ENCODE measurements around the gene ZSWIM5.
"Not testable (repeated sequence)": the region's sequence is repeated elsewhere in the genome, so short reads cannot be mapped to it uniquely, and the experiment has no call there.

The ZSWIM5 gene

DNA sequence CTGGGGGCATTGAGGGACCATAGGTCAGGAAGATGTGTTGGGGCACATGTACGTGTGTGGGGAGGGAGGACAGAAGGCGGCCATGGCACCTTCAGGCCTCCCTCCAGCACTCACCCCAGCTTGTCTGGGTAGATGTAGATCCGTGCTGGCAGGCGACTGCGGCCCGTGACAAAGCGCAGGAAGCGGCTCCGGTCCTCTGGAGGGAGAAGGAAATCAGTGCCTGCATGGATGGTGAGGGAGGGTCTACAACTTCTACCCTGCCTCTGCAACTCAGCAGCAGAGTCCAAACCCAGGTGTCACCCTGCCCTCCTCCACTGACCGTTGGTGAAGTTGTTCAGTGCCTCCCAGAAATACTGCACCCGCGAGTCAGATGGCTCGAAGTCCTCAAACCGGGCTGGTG is 202.7 kb downstream of the ZSWIM5 start:
- no peak for DNase-seq (ENCODE audit: low spot score)

DNA sequence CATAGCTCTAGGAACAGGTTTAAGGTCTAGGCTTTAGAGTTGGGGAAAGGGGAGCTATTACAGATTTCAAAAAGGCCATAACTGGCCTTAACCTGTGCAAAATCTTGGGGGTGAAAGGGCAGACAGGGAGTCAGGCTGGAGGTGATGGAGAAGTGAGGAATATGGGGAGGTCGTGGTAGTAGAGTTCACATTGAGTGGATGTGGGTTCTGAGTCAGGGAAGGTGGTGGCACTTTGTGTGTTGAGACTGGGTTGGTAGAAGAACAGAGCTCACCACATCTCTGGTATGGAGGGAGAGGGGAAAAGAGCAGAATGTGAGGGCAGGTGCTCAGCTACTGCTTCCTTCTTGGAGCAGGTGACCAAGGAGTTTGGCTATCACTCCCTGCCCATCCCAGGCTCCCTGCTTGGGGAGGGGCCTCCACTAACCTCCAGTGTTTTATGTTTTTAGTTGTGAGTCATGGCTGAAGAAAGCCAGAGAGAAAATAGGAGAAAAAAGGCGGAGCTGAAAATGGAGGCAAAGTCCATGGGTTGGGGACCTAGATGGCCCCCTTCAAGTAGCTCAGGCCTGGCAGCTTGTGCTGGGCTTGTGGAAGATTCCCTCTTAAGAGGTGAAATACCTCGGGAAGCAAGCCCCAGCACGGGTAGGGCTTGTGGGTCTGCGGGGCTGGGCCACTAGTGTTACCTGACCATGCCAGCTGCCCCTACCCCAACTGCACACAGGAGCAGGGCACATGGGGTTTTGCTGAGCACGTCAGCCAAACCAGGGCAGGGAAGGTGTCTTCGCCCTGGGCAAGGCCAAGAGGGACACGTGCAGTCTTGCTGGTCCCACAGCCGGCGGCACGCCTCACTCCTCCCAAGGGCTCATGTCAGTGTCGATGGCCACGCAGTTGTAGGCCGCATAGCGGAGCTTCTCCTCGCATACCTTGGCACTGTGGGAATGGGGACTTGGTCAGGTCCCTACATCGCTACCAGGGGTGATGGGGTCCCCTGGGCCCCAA is 203.5 kb downstream of the ZSWIM5 start:
- no peak for DNase-seq (ENCODE audit: low spot score)

DNA sequence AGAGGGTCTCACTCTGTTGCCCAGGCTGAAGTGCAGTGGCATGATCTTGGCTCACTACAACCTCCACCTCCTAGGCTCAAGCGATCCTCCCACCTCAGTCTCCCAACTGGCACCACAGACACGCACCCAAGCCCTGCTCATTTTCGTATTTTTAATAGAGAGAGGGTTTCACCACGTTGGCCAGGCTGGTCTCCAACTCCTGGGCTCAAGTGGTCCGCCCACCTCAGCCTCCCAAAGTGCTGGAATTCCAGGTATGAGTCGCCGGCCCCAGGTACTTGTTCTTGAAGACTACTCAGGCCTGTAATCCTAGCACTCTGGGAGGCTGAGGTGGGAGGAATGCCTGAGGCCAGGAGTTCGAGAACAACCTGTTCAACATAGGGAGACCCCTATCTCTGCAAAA is 204.8 kb downstream of the ZSWIM5 start:
- not testable (repeated sequence) for DNase-seq (ENCODE audit: low spot score)

DNA sequence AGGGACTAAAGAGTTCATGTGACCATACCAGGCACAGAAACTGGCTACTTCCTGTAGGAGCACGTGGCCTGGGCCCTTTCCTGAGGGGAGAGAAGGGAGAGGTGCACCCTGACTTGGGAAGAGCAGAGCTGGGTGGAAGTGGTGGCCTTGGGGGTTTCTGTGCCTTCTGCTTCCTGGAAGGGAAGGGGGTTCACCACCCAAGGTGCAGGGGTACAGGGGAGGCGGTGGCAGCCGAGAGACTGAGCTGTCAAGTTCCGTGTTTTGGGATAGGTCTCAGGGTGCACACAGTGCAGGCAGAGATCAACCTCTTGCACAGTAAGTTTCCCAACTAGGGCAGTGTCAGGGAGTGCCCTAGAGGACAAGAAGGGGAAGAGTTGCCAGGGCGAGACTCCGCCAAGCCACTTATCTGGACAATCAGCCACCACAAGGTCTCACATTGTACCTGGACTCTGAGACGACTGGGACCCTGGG is 205.4 kb downstream of the ZSWIM5 start:
- peak; percentile 36 for DNase-seq (ENCODE audit: low spot score)

DNA sequence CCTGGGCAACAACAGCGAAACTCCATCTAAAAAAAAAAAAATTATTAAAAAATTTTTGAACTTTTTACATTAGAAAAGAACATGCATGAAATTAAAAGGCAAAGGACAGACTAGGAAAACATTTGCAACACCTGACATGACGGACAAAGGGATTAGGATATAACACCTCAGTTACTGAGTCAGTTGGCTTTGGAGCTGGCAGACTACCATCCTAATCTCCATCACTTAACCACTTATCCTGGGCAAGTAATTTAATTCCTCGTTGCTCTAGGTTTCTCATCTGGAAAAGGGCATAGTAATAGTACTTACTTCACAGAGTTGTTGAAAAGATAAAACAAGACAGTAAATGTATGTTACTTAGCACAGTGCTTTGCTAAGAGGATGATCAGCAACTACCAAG is 207.2 kb downstream of the ZSWIM5 start:
- DNase-seq (ENCODE audit: low spot score): no peak

DNA sequence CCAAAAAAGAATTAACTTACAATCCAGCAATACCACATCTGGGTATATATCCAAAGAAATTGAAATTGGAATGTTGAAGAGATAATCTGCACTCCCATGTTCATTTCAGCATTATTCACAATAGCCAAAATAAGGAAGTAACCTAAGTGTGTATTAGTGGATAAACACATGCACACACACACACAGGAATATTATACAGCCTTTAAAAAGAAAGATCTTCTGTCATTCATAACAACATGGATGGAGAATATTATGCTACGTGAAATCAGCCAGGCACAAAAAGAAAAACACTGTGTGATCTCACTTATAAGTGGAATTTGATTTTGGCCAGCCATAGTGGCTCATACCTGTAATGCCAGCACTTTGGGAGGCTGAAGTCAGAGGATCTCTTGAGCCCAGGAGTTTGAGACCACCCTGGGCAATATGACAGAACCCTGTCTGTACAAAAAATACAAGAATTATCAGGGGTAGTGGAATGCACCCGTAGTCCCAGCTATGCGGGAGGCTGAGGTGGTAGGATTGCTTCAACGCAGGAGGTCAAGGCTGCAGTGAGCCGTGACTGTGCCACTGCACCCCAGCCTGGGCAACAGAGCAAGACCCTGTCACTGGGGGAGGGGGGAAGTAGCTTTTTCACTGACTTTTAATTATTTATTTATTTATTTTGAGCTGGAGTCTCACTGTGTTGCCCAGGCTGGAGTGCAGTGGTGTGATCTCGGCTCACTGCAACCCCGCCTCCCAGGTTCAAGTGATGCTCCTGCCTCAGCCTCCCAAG is 210.8 kb downstream of the ZSWIM5 start:
- no peak for DNase-seq (ENCODE audit: low spot score)

DNA sequence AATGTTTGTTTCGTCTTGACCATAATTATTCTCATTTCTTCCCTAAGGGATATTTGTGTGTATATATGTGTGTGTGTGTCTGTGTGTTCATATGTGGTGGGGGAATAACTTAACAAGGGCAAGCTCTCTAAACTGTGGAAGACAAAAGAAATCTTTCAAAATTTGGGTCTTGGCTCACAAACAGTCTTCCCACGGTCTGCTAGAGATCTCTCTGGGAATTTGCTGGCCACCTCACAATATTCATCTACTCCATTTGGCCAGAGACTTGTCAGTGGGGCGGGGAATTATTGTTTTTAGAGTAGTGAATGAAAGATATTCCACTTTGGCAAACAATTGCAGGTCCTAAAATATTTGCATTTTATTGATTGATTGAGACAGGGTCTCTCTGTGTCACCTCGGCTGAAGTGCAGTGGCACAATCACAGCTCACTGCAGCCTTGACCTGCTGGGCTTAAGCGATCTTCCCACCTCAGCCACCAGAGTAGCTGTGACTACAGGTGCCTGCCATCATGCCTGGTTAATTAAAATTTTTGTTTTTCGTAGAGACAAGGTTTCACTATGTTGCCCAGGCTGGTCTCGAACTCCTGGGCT is 212.0 kb downstream of the ZSWIM5 start:
- no peak for DNase-seq (ENCODE audit: low spot score)

DNA sequence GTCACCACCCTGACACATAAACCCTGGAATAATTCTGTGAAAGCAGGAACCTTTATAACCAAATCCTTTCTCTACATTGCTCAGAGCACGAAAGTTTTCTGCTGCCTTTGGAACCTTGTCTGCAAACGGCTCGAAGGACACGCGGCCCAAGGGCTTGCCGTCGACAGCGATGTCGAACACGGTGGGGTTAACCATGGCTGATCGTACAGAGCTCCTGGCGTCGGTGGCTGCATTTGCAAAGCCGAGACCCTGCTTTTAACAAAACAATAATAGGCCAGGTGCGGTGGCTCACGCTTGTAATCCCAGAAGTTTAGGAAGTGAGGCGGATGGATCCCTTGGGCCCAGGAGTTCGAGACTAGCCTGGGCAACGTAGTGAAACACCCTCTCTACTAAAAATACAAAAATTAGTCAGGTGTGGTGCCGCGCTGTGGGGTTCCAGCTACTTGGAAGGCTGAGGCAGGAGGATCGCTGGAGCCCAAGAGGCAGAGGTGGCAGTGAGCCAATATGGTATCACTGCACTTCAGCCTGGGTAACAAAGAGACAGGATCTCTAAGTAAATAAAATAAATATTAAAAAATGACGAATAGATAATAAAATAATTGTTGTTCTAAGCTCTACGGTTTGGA is 217.8 kb downstream of the ZSWIM5 start:
- no peak for DNase-seq (ENCODE audit: low spot score)

DNA sequence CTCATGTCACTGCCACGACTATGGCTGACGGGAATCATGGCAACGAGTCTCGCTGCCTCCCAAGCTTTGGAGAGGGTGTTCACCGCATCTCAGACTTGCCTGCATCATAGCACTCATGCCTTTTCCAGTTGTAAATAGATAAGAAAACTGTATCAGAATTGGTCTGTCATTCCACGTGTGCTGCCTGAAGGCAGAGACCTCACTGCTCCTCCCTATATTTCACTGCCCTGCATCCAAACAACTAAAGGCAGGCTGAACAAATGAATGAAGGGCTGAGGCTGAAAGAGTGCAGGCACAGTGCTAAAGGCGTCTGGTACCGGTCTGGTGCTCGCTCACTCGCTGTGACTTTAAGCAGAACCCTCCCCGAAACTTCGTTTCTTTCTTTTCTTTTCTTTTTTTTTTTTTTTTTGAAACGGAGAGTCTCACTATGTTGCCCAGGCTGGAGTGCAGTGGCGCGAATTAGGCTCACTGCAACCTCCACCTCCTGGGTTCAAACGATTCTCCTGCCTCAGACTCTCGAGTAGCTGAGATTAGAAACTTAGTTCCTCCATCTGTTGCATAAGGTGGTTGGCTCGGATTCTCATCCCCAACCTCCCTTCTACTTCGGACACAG is 220.6 kb downstream of the ZSWIM5 start:
- DNase-seq (ENCODE audit: low spot score): no peak

DNA sequence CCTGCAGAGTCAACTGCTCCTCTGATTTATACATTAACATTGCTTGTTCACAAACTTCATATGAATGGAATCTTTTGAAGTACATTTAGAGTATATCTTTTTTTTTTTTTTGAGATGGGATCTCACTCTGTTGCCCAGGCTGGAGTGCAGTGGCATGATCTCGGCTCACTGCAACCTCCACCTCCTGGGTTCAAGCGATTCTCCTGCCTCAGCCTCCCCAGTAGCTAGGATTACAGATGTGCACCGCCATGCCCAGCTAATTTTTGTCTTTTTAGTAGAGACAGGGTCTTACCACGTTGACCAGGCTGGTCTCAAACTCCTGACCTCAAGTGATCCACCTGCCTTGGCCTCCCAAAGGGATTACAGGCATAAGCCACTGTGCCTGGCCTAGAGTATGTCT is 229.0 kb downstream of the ZSWIM5 start:
- DNase-seq (ENCODE audit: low spot score): not testable (repeated sequence)

DNA sequence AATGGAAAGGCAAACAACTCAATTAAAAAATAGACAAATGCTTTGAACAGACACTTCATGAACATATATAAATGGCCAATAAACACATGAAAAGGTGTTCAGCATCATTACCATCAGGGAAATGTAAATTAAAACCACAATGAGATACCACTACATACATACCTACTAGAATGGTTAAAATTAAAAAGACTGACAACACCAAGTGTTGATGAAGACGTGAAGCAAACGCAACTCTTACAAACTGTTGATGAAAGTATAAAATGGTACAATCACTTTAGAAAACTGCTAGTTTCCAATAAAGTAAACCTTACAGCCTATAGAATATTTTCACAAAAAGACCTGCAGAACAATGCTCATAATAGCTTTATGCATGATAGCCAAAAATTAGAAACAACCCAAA is 230.2 kb downstream of the ZSWIM5 start:
- DNase-seq (ENCODE audit: low spot score): no peak

DNA sequence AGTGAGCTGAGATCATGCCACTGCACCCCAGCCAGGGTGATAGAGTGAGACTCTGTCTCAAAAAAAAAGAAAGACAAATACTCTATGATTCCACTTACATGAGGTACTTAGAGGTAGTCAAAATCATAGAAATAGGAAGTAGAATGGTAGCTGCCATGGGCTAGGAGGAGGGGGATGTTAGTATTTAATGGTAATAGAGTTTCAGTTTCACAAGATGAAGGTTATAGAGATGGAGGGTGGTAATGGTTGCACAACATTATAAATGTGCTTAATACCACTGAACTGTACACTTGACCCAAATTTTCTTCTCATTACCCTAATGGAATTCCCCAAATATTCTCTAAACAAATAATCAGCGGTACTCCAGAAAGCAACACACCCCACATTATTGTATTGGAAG is 232.8 kb downstream of the ZSWIM5 start:
- DNase-seq (ENCODE audit: low spot score): no peak

DNA sequence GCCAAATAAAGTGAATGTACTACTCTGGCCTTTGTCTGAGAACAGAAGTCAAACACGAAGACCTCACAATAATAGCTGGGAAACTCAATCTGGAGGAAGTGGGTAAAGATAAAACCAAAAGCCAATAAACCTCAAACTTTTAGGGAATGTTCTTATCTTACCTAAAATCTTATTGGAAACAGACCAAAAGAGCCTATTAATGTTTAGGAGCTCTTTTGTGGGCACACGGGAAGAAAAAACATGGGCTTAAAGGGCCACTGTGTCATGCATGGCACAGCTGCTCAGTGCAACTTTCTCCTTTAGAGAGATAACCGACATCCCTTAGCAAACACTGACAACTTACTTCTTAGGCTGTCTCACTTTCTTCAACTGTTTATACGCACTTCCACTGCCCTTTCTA is 236.1 kb downstream of the ZSWIM5 start:
- DNase-seq (ENCODE audit: low spot score): no peak

Data from pons (tissue), 1 donor.